NCI-H82 treated with DMSO at 0.1 percent for 48 hours (cell line): Measurements from ENCODE around the gene MYORG.
"Not testable (repeated sequence)": the region's sequence is repeated elsewhere in the genome, so short reads cannot be mapped to it uniquely, and the experiment has no call there.

ENCODE experiments used
- DNase-seq: peaks from one replicate; lab custom pipeline; 2025; ENCODE audit not compliant: unreplicated experiment; lab: John Stamatoyannopoulos, UW

The MYORG gene

GRCh38 chr9:34370335-34370969 lies 6.2 kb downstream of the MYORG start:
- DNase-seq: no peak

- DNase-seq: no peak
Measured at GRCh38 chr9:34369636-34370035, 7.1 kb downstream of the MYORG start.

GRCh38 chr9:34368796-34369195 lies 7.9 kb downstream of the MYORG start:
- not testable (repeated sequence) for DNase-seq

GRCh38 chr9:34367751-34368410 lies 8.8 kb downstream of the MYORG start:
- DNase-seq: not testable (repeated sequence)

- no peak for DNase-seq
Measured at GRCh38 chr9:34366365-34366764, 10.3 kb downstream of the MYORG start.

- no peak for DNase-seq
Measured at GRCh38 chr9:34365282-34365681, 11.4 kb downstream of the MYORG start.

- peak; percentile 34 for DNase-seq
Measured at GRCh38 chr9:34363619-34364351, 12.9 kb downstream of the MYORG start.

GRCh38 chr9:34362614-34363214 lies 14.0 kb downstream of the MYORG start:
- DNase-seq: no peak

GRCh38 chr9:34352957-34353356 lies 23.7 kb downstream of the MYORG start:
- not testable (repeated sequence) for DNase-seq

GRCh38 chr9:34352122-34352652 lies 24.5 kb downstream of the MYORG start:
- DNase-seq: not testable (repeated sequence)

GRCh38 chr9:34349324-34349723 lies 27.4 kb downstream of the MYORG start:
- no peak for DNase-seq

GRCh38 chr9:34347800-34348158 lies 28.9 kb downstream of the MYORG start:
- no peak for DNase-seq

GRCh38 chr9:34346873-34347799 lies 29.6 kb downstream of the MYORG start:
- DNase-seq: no peak

- DNase-seq: no peak
Measured at GRCh38 chr9:34343605-34344004, 33.1 kb downstream of the MYORG start.

- no peak for DNase-seq
Measured at GRCh38 chr9:34343090-34343489, 33.6 kb downstream of the MYORG start.

- no peak for DNase-seq
Measured at GRCh38 chr9:34341659-34342295, 34.9 kb downstream of the MYORG start.

GRCh38 chr9:34338665-34339385 lies 37.9 kb downstream of the MYORG start:
- DNase-seq: no peak

GRCh38 chr9:34338079-34338478 lies 38.6 kb downstream of the MYORG start:
- DNase-seq: not testable (repeated sequence)

- no peak for DNase-seq
Measured at GRCh38 chr9:34337403-34337802, 39.3 kb downstream of the MYORG start.
